Measurements from ENCODE around the gene SPDL1. TPM values are rescaled to one million over a fixed set of nuclear protein-coding genes. Genes with fewer than 3 reads are reported as not detected.

SPDL1 gene
- total and polyA plus RNA-seq, 2 of the 4 experiments (the other 2 are of a cell fraction): 18.8 to 29.4 TPM

GRCh38 chr5:169590602-169591001 lies 7.0 kb downstream of the SPDL1 start:
- no peak for TF ChIP-seq USF2 (IDR thresholded peaks at IDR 0.05; ENCODE audit: low read depth, low read length)
- TF ChIP-seq SMC3 (IDR thresholded peaks at IDR 0.05; ENCODE audit: low read depth, low read length): no peak
- no peak for TF ChIP-seq MAFK (IDR thresholded peaks at IDR 0.05; ENCODE audit: low read depth, low read length)
- no peak for TF ChIP-seq POLR2A (IDR thresholded peaks at IDR 0.05; ENCODE audit: low read depth, low read length)
- TF ChIP-seq MXI1 (IDR thresholded peaks at IDR 0.05; ENCODE audit: borderline replicate concordance, low read depth, low read length): no peak
- TF ChIP-seq RAD21 (IDR thresholded peaks at IDR 0.05; ENCODE audit: low read length): no peak
- no peak for TF ChIP-seq CHD1 (IDR thresholded peaks at IDR 0.05; ENCODE audit: low read depth, low read length)
- no peak for TF ChIP-seq NFE2L2 (IDR thresholded peaks at IDR 0.05; ENCODE audit: low read depth, low read length)
- TF ChIP-seq ELK1 (IDR thresholded peaks at IDR 0.05; ENCODE audit: borderline replicate concordance, low read depth, low read length): no peak
- Histone ChIP-seq H4K91ac (ENCODE audit: insufficient read depth, low read depth, low read length) (no peak overlapping the region), H3K56ac (ENCODE audit: extremely low read depth, insufficient read depth, low read length) (no peak overlapping the region), H4K8ac (ENCODE audit: low read depth in 2 of 2, low read length in 2 of 2) (no peak overlapping the region), H2BK5ac (ENCODE audit: low read depth, low read length, poor library complexity, severe bottlenecking) (no peak overlapping the region), H2BK15ac (ENCODE audit: low read depth, low read length) (no peak overlapping the region), H4K20me1 (ENCODE audit: insufficient read depth, low read length) (no peaks in the 10 kb centered on the region), H3K36me3 (ENCODE audit: control insufficient read depth, insufficient read depth, low read length) (peaks cover 12% of the 10 kb centered on the region), H3K9ac (ENCODE audit: low read depth, low read length) (no peak overlapping the region), H2BK120ac (ENCODE audit: low read depth, low read length) (no peak overlapping the region), H3K4me1 (ENCODE audit: control insufficient read depth, insufficient read depth, low read length) (peaks cover 3% of the 10 kb centered on the region; the same call in 1 of the 2 replicates), H3K27ac (ENCODE audit: insufficient read depth, low read length) (no peak overlapping the region), H3K79me1 (ENCODE audit: low read depth in 1 of 2, low read length in 2 of 2) (peaks cover 21 to 36% of the 10 kb centered on the region in 2 experiments; a peak in 3 of 4 replicates), H3K9me1 (ENCODE audit: insufficient read depth, low read length) (peaks cover 4% of the 10 kb centered on the region), H3K23ac (ENCODE audit: low read depth, low read length) (no peak overlapping the region), H3K14ac (replicated peaks; ENCODE audit: low read depth, low read length) (no peak overlapping the region), H3K18ac (ENCODE audit: low read depth, low read length) (no peak overlapping the region), H3K9me3 (ENCODE audit: control insufficient read depth, insufficient read depth, low read length) (no peaks in the 10 kb centered on the region), H3K4me2 (ENCODE audit: low read depth, low read length) (no peak overlapping the region), H4K5ac (ENCODE audit: low read depth, low read length) (no peak overlapping the region), H2AFZ (replicated peaks; ENCODE audit: low read length, poor library complexity) (no peak overlapping the region), H3K4ac (ENCODE audit: low read depth, low read length) (no peak overlapping the region), H3K4me3 (ENCODE audit: insufficient read depth, low read depth, low read length) (no peak overlapping the region), H2BK20ac (ENCODE audit: low read depth, low read length) (no peak overlapping the region), H2AK9ac (replicated peaks; ENCODE audit: low read depth, low read length, poor library complexity) (no peak overlapping the region), H2AK5ac (ENCODE audit: low read depth, low read length) (no peak overlapping the region), H3K27me3 (ENCODE audit: control insufficient read depth, insufficient read depth, low read length) (no peaks in the 10 kb centered on the region)
- ChIA-PET CTCF (no interaction called here), POLR2A (ENCODE audit: unreplicated experiment) (no interaction called here)
- intact Hi-C loops (cut with micrococcal nuclease) (no loop called here), dilution Hi-C loops (cut with HindIII; ENCODE audit: low sequenced_read_pairs, unreplicated experiment) (no loop called here), in situ Hi-C loops (cut with MboI; ENCODE audit: low sequenced_read_pairs) (no loop called here)
- BruUV-seq (replicated peaks): no TSS peak
- ATAC-seq (ENCODE audit: low read depth): no peak
- WGBS, 2 experiments (ENCODE audit: extremely low coverage in 2 of 2, insufficient read length in 1 of 2): no CpG with 5 or more reads among the region's 3 CpGs
- no peak for DNase-seq

All from IMR-90 (cell line).